Measurements from ENCODE around the gene PFKP.

DNA sequence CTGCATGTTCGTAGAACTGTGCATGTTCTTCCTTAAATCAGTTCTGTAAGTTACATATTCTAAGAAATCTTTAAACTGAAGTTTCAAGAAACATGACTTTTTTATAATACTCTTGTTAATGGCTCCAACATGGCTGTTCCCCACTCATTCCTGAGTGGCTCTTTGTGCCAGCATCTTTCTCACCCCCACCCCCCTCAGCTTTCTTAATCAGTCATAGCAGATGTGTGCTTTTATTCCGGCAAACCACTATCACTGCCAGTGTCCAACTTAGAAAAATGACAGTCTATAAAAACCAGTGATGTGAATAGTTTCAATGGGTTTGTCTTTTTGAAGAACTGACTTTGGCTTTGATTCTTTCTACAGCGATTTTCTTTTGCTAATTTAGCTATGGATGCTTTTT is 67.7 kb downstream of the PFKP start:
- TF ChIP-seq, protein P1, sequence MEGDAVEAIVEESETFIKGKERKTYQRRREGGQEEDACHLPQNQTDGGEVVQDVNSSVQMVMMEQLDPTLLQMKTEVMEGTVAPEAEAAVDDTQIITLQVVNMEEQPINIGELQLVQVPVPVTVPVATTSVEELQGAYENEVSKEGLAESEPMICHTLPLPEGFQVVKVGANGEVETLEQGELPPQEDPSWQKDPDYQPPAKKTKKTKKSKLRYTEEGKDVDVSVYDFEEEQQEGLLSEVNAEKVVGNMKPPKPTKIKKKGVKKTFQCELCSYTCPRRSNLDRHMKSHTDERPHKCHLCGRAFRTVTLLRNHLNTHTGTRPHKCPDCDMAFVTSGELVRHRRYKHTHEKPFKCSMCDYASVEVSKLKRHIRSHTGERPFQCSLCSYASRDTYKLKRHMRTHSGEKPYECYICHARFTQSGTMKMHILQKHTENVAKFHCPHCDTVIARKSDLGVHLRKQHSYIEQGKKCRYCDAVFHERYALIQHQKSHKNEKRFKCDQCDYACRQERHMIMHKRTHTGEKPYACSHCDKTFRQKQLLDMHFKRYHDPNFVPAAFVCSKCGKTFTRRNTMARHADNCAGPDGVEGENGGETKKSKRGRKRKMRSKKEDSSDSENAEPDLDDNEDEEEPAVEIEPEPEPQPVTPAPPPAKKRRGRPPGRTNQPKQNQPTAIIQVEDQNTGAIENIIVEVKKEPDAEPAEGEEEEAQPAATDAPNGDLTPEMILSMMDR (IDR thresholded peaks at IDR 0.05): no peak
- TF ChIP-seq POLR2A (IDR thresholded peaks at IDR 0.05): no peak

Data from lower leg skin (tissue), 3 donors.